C4-2B (cell line): ENCODE data around the gene COPS6.

Experiments used
- CTCF ChIP-seq: fragments of 450-650 bp; conservative IDR thresholded peaks from 2 replicates; pipeline ENCODE4 v1.5.1; 2017; ENCODE audit warnings: mild to moderate bottlenecking
- ZFX ChIP-seq: fragments of 450-650 bp; IDR thresholded peaks from 2 replicates; pipeline ENCODE4 v1.6.1; 2017

DNA sequence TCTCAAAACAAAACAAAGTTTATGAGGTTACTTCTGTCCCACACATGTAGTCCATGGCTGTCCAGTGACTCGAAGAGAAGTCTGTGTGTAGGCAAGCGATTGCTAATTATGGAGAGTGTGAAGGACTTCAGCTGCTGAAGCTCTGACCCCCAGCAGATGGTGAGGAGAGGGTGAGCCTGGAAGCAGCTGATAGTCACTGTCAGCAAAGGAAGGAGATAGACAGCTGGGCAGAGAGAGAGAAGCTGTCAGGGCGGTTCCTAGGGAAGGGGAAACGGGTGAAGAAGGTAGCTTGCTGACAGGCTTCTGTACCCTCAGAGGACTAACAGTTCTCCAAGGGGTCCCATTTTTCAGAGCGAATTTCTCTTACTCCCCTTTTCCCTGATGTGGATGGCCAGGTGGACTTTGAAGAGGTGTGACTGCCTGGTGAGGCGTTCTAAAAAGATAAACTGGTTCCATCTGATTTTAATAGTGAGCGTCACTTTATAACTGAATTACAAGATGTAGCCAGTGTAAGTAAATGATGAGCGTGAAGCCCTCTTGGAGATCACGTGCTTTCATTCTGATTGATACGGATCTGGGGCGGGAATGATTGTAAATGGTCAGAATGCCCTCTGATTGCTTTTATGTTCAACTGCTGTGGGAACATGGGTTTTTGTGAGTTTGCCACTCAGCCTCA is 27.1 kb upstream of the COPS6 start:
- TF ChIP-seq CTCF: no peak
- TF ChIP-seq ZFX: no peak
